KG1 (cell line): ENCODE measurements around the gene NEK1.

Experiments used
- DNase-seq: peaks from one replicate; lab custom pipeline; 2025; lab: John Stamatoyannopoulos, UW

The NEK1 gene

DNA sequence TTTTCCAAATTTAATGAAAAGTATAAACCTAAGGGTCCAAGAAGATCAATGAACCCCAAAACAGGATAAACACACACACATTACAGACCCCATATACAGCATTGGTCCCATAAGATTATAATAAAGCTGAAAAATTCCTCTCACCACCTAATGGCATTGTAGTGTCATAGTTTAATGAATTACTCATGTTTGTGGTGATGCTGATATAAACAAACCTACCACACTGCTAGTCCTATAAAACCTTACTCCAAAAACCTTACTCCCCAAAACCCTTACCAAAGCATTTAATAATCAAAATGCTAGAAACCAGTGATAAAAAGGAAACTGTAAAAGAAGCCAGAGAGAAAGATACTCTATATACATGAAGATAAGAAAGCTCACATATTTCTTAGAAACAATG lies 193.5 kb downstream of the NEK1 start:
- DNase-seq: no peak

- DNase-seq: no peak
Observed at GRCh38 chr4:169417629-169418282, 194.6 kb downstream of the NEK1 start.

DNA sequence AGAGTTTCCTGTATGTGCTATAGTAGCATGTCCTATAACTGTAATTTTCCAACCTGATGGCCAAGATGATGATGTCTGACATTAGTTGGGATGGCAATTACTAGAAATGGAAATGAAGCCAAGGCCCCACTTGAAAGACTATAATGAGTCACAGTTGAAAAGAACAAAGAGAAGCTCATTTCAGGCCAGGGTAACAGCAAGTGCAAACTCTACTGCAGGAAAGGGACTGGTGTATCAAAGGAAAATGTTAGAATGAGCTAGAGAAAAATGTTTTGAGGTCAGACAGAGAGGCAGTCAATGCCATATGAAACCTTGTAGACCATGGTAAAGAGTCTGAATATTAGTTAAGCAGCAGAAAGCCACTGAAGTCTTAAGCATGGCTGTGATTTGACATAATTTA lies 195.4 kb downstream of the NEK1 start:
- no peak for DNase-seq

- DNase-seq: no peak
Observed at GRCh38 chr4:169416461-169416860, 195.9 kb downstream of the NEK1 start.

GRCh38 chr4:169414913-169415312 lies 197.5 kb downstream of the NEK1 start:
- no peak for DNase-seq

GRCh38 chr4:169412046-169412445 lies 200.3 kb downstream of the NEK1 start:
- no peak for DNase-seq

GRCh38 chr4:169410839-169411770 lies 201.3 kb downstream of the NEK1 start:
- peak; percentile 34 for DNase-seq

- DNase-seq: no peak
Observed at GRCh38 chr4:169407217-169407845, 205.1 kb downstream of the NEK1 start.

- no peak for DNase-seq
Observed at GRCh38 chr4:169404960-169405359, 207.4 kb downstream of the NEK1 start.

DNA sequence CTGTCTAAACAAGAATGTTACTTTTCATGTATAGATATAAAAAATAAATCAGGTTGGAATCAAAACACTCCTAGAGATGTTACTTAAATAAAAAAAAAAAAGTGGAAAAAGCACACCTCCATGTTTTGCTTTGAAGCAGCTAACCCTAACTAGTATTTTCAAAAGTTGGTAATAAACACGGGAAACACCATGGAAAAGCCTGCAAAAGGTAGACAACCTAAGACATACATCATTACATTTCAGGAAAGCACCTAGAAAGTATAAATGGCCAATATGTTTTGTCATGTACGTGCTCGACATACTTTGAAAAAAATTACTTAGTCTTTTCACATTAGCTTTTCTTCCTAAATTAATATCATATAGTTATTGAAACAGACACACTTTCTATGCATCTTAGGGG lies 211.6 kb downstream of the NEK1 start:
- no peak for DNase-seq

DNA sequence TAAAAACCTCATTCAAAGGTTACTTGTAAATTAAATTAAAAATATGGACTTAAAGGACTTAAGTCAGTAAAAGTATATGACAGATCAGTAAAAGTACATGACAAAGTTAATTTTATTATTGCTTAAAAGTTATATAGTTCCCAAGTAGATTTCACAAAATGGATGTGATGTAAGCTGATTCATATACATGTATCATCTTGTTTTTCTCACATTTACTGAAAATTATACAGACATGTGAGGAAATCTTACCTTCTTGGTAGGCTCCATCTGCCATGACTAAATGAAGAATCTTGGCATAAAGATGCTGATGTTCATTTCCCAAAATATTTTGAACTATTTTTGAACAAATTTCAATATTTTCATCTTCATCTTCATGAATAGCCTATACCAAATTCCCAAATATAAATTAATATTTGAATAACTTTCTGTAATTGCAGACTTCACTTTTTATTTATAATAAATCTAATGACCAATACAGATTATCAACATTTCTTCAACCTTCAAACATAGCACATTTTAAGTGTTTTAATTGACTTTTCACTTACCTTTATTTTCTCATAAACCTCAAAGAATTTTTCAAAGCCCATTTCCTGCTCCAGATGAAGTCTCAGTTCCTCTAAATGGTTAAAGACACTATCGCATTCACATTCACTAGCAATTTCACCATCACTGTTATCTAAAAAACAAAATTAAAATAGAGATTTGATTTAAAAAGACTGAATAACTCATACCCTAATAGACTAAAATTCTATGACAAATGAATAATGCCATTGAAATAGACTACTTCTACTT lies 212.2 kb downstream of the NEK1 start:
- no peak for DNase-seq

DNA sequence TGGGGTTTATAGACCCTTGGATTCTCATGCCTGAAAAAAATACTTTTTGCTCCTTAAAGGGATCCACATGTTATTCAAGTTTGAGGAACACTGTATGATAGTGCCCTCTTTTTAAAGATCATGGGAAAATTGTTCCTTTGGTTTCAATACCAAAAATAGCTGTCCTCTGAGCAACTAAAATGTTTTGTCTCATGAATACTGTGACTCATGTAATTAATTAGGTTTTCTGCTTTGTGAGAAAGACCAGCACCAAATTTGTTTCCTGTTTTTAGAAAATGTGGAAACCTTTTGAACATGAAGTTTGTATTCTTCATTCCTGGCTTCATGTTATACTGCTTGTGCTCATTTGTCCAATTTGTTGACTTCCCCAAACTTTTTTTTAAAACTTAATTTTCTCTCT lies 214.1 kb downstream of the NEK1 start:
- DNase-seq: peak; percentile 2

GRCh38 chr4:169397762-169398161 lies 214.6 kb downstream of the NEK1 start:
- no peak for DNase-seq

DNA sequence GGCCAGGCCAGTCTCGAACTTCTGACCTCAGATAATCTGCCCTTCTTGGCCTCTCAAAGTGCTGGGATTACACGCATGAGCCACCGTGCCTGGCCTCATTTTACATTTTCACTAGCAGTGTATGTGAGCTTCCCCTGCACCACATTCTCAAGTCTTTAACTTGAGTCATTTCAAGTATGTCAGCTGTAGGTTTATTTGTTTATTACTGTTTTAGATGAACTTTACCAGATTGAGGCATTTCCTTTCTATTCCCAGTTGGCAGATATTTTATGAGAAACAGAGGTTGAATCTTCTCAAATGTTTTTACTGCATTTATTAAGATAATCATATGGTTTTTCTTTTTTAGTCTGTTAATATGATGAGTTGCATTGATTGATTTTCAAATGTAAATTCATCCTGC lies 227.0 kb downstream of the NEK1 start:
- DNase-seq: no peak

DNA sequence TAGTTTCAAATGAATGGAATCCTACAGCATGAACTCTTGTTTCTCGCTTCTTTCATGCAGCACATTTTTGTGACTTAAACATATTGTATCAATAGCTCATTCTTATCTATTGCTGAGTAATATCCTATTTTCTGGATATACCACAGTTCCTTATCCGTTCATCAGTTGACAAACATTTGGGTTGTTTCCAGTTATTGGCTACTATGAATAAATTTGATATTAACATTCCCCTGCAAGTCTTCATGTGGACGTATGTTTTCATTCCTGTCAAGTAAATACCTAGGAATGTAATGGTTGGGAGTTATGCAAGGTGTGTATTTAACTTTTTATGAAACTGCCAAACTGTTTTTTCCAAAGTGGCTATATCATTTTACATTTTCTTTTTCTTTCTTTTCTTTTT lies 227.6 kb downstream of the NEK1 start:
- DNase-seq: no peak

DNA sequence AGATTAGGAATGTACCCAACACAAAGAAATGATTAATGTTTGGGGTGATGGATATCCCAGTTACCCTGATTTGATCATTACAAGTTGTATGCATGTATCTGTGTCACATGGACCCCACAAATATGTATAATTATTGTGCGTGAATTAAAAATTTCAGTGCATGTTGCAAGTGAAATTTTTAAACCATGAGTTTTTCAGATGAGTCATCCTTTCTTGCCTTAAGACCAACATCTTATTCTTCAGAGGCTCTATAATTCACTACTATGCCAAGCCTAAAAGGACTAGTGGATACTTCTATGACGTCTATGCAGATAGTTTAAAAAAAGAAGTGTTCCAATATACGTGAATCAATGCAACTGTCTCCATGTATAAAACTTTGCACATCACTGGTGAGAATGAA lies 228.7 kb downstream of the NEK1 start:
- no peak for DNase-seq

- DNase-seq: no peak
Observed at GRCh38 chr4:169379688-169380087, 232.7 kb downstream of the NEK1 start.

DNA sequence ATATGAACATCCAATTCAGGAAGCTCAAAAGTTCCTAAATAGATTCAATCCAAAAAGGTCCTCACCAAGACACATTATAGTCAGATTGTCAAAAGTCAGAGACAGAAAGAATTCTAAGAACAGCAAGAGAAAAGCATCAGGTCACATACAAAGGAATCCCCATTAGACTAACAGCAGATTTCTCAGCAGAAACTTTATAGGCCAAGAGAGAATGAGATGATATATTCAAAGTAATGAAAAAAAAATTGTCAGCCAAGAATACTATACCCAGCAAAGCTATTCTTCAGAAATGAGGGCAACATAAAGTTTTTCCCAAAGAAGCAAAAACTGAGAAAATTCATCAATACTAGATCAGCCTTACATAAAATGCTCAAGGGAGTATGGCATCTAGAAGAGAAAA lies 235.0 kb downstream of the NEK1 start:
- no peak for DNase-seq

GRCh38 chr4:169376421-169376820 lies 236.0 kb downstream of the NEK1 start:
- no peak for DNase-seq

GRCh38 chr4:169372791-169373190 lies 239.6 kb downstream of the NEK1 start:
- DNase-seq: no peak

- DNase-seq: no peak
Observed at GRCh38 chr4:169369634-169370033, 242.7 kb downstream of the NEK1 start.

GRCh38 chr4:169367826-169368225 lies 244.6 kb downstream of the NEK1 start:
- no peak for DNase-seq
